Fibroblast of the conjunctiva (primary cell): ENCODE results near the gene BIVM.

Source experiments
- DNase-seq: peaks from one replicate; pipeline ENCODE4 v3.0.0-alpha.2; 2010; ENCODE audit warnings: low read depth

Gene BIVM

GRCh38 chr13:102788683-102789082 is 10.2 kb upstream of the BIVM start:
- DNase-seq: no peak

GRCh38 chr13:102792396-102792795 is 6.5 kb upstream of the BIVM start:
- no peak for DNase-seq

GRCh38 chr13:102793611-102794355 is 5.1 kb upstream of the BIVM start:
- DNase-seq: no peak

GRCh38 chr13:102799426-102800144 is 666 bp downstream of the BIVM start:
- no peak for DNase-seq

GRCh38 chr13:102800145-102801041 is 1.5 kb downstream of the BIVM start:
- peak; percentile 51 for DNase-seq

GRCh38 chr13:102805680-102806079 is 6.8 kb downstream of the BIVM start:
- no peak for DNase-seq

- DNase-seq: no peak
Measured at GRCh38 chr13:102807699-102808098, 8.8 kb downstream of the BIVM start.

GRCh38 chr13:102812611-102813287 is 13.8 kb downstream of the BIVM start:
- DNase-seq: no peak

- DNase-seq: no peak
Measured at GRCh38 chr13:102814025-102814607, 15.2 kb downstream of the BIVM start.

- no peak for DNase-seq
Measured at GRCh38 chr13:102814793-102815192, 15.9 kb downstream of the BIVM start.

- no peak for DNase-seq
Measured at GRCh38 chr13:102815788-102816187, 16.9 kb downstream of the BIVM start.

- no peak for DNase-seq
Measured at GRCh38 chr13:102816708-102817107, 17.8 kb downstream of the BIVM start.

GRCh38 chr13:102817241-102817640 is 18.3 kb downstream of the BIVM start:
- DNase-seq: no peak

GRCh38 chr13:102817907-102818306 is 19.0 kb downstream of the BIVM start:
- no peak for DNase-seq

GRCh38 chr13:102825400-102825799 is 26.5 kb downstream of the BIVM start:
- DNase-seq: no peak

GRCh38 chr13:102825921-102826706 is 27.2 kb downstream of the BIVM start:
- DNase-seq: peak; percentile 79

- no peak for DNase-seq
Measured at GRCh38 chr13:102830646-102831045, 31.7 kb downstream of the BIVM start.

GRCh38 chr13:102836471-102836870 is 37.6 kb downstream of the BIVM start:
- DNase-seq: no peak

- no peak for DNase-seq
Measured at GRCh38 chr13:102838273-102838672, 39.4 kb downstream of the BIVM start.

GRCh38 chr13:102838982-102839381 is 40.1 kb downstream of the BIVM start:
- DNase-seq: no peak

- DNase-seq: no peak
Measured at GRCh38 chr13:102839462-102839861, 40.5 kb downstream of the BIVM start.
